ENCODE results near the gene PSD4.

PSD4 gene

DNA sequence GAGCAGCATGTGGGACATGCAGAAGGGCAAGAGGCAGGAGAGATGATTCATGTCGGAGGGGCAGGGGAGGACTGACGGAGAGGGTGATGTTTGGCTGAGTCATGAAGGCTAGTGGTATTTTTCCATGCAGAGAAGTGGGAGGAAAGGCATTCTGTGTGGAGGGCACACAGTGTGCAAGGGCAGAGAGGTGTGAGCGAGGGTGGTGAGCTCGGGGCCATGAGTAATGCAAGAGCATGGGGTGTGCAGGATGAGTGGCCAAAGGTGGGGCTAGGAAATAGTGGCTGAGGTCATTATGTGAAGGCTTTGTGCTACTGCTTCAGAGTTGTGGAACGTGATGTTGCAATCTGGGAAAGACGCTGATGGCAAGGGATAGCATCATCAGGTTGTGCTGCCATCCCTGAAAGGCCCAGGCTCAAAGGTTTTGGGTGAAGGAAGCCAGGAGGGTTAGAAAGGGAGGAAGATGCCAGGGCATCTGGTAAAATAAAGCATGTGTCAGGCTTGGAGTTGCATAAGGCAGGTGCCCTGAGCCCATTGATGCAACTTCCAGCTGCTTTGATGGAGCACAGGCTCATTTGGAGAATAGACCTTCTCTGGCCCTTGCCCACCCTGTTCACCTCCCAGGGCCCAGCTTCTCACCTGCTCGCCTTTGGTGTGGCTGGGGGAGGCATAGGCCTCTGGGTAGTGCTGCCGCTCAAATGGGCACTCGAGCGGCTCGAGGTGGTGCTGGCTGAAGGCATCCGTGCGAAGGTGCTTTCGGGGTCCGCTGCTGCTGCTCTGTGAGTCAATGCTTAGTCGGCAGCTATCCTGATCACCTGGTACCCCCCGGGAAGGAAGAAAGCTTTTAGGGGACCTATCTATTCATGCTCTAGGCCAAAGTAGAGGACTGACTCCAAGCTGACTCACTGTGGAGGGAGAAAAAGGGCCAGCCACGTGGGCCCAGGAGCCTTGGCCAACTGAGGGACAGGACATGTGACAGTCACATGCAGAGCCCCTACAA lies 67.4 kb downstream of the PSD4 start:
- DNase-seq: no peak

DNA sequence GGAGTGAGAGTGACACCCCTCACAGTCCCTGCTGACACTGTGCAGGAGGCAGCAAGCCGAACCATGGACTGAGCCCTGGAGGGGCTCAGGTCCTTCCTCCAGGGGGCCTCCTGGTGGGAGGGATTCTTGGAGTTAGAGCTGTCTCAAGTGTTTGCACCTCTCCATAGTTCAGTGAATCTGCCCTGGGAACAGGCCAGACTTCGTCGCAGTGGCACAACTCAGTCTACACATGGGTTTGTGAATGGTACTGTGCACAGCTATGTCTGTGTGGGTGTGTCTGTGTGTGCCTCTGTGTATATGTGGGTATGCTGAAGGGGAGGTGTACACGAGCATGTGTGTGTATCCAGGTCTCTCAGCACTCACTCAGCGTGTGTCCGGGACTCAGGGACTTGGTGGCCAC lies 68.6 kb downstream of the PSD4 start:
- no peak for DNase-seq

DNA sequence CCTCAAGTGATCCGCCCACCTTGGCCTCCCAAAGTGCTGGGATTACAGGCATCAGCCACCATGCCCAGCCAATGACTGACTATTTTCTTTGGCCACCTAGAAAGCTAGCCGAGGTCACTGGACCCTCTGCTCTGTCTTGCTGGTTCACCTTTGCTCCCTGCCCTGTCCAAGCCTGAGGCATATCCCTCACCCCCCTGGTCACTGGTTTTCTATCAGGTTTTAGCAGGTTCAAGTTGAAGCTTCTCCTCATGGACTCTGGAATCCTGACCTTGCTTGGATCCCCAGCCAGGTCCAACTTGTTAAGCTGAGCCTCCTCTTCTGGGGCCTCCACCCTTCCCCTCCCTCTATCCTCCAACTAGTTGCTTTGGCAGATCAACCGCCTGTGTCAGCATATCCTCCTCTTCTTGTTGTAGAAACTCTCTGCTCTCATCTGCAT lies 71.5 kb downstream of the PSD4 start:
- DNase-seq: no peak

DNA sequence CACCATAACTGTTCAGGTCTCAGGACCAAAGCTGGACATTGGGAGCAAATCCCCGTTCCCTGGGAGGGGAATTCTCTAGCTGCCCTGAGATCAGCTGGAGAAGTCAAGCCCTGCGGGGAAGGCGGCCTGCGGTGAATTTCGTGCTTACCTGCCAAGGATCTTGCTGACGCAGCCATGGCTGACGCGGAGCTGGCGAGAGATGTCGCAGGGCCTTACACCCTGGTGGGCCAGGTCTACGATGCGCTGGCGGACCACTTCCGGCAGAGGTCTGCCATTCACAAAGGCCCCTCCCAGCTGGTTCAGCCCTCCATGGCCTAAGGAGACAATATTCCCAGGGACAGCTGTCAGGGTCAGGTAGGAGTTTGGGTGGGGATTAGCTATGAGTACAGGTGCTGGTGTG lies 72.8 kb downstream of the PSD4 start:
- no peak for DNase-seq

DNA sequence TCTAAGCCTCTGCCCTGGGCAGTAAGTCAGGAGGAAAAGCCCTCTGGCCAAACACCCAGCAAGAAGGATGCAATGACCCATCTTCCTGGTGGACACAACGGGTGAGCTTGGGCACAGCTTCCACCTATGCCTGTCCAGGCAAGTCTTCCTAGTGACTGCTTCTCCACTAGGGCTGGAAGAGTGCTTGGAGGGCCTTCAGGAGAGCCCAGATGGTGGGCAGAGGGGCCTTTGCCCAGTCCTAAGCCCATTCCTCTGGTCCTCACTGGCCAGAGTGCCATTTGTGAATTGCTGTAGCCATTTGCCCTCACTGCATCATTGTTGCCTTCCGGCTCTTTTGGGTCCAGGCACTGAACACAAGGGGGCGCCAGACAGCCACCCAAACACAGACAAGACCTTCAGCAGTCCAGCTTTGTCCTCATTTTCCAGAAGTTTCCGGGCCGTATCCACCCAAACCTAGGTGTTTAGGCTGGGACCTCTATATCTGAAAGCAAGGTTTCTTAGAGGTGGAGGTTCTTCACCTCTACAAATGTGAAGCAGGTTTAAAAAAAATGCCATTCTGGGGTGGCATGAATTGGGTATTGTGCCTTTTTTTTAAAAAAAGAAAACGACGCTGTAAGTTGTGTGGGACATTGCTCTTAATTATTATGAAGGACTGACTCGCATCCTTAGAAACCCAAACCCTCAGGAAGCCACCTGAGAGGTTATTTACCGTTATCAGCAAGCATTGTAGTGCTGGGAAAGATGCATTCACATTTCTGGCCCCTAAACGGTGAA lies 75.4 kb downstream of the PSD4 start:
- DNase-seq: no peak

DNA sequence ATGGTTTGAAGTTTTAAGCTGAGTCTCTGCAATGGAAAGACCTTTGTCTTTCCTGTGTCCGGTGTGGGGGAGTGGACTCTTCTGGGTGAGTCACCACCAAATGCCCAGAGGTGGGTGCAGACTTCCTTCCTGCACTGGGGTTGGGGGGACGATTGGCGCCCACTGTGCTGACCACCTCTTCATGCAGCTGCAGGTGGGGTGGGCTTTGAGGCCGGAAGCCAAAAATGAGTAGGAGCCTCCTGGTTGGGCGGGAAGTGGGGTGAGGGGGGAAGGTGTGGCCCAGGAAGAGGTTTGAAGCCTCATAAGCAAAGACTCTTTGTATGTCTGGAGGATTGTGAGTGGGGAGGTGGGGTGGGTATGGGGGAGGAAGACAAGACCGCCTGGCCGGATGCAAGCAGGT lies 77.3 kb downstream of the PSD4 start:
- no peak for DNase-seq

DNA sequence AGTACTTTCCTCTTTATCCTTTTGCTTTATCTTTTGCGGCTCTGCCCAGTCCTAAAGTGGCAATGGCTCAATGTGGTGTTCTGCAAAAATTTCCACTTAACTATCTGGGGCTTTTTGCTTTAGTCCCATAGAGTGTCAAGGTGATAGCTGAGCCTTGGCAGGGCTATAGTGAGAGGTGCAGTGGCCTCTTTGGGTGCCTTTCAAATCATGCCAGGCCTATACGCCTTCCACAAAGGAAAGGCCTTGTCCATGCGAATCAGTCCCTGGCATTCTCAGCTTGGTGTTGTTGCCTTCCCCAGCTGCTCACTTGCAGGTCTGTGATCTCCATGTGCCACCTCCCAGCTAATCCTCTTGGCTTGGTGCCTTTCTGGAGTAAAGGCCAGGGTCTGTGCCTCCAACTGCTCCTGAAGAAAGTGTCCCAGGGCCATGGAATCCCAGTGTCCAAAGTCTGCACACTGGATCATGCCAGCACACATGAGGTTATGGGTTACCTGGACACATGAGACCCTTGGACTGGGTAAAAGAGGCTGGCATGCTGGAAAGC lies 78.3 kb downstream of the PSD4 start:
- no peak for DNase-seq

DNA sequence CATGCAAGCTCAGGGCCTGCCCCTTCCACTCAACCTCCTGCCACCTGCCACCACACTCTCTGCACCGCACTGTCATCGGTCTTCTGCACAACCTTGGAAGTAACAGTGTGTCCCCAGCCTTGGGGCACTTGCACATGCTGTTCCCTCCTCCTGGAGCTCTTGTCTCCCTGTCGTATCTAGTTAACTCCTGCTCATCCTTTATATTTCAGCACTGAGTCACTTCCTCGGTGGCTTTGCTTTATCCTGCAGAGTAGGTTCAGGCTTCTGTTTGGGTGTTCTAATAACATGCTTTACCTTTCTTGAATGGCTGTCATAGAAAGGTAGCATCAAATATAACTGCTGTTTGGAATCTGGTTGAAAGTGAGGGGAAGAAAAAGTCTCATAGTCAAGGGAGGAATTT lies 79.7 kb downstream of the PSD4 start:
- no peak for DNase-seq

DNA sequence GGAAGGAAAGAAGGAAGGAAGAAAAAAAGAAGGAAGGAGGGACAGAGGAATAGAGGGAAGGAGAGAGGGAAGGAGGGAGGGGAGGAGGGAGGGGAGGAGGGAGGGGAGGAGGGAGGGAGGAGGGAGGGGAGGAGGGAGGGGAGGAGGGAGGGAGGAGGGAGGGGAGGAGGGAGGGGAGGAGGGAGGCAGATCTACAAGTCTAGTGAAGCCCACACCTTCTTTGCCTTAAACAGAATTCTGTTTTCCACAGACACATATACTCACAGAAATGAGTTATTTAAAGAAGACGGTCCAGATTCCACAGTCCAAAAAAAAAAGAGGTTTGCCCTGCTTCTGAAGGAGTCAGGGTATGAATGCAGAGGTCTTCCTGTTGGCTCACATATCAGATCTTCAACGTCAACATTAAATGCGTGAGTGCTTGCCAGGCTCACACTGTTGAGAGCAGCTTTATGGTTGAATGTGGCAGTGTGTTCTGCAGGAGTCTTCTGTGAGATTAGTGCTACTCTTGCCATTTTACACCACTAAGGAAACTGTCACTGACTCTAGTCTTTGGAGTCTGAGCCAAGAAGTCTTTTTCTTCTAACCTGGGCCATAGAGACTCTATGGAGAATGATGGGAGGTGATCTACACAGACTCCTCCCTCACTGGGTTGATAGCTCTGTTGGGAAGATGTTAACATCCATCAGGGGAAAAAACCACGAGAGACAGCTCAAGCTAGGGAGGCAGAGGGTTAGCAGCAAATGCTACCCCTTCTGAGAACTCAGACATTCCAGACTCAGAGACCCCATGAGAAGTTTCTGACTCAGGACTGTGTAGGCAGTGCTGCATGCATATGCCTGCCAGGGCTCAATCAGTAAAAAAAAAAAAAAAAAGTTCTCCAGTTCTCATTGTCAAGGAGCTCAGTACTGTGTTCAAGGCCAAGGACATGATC lies 81.6 kb downstream of the PSD4 start:
- DNase-seq: no peak

DNA sequence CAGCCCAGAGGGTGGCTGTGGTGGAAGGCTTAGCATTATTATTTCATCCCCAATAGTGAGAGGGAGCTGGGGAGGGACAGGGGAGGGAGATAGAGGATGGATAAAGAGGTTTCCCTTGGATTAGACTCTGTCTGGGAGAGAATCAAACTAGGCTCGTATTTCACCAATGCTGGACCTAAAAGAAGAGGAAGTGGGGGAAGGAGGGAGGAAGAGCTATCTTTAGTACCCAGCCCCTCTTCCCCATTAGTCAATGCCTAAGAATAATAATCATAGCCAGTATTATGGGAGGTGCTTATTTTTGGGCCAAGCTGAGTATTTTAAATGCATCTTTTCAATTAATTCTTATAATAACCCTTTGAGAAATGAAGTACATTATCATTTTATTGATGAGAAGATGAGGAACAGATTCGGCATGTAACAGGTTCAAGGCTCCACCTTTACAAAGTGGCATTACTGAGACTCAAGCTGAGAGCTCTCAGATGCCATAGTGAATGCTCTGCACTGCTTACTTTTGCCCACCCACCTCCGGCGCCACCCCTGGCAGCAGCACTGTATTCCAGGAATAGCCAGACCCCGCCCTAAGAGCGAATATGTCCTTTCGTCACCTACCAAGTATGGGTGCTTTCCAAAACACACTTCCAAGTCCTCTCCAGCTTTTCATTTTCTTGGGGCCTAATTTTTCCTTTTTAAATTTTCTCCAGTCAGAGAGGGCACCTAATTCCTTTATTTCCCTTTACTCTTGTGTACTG lies 83.9 kb downstream of the PSD4 start:
- DNase-seq: no peak

DNA sequence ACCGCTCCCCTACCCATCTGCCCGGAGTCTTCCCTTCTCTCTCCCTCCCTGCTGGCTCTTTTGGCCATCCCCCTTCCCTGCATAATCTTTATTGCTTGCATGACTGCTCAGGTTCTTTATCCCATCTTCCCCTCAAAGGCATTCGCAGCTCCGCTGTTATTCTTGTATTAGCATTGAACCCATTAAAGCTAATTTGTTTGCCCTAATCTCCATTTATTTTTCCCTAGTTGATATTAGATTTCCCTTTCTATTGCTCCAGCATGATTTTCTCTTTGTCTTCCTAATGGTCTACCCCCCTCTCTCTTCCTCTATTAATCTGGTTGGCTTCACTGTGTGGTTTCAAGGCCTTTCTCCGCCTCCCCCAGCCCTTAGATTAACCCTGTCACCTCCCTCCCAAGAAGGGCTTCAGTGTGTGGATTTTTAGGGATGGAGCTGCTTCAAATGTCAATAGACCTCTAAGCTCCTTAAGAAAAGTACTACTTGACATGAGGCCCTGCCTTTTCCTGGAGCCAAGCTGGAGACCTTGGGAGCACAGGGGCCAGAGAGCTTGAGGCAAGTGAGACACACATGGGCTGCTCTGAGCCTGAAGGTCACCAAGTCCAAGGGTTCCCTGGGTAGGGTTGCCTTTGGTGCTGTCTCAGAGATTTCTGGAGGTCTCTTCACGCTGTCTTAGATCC lies 84.8 kb downstream of the PSD4 start:
- DNase-seq: no peak
